Measurements from ENCODE around the gene ADAM12. TPM values are rescaled to one million over a fixed set of nuclear protein-coding genes. Genes with fewer than 3 reads are reported as not detected.

The ADAM12 gene
- polyA plus RNA-seq, 3 donors, result 1.0 to 9.2 (median 1.5) TPM

GRCh38 chr10:126342680-126343079 is 45.6 kb downstream of the ADAM12 start:
- no peak overlapping the region for H3K27ac ChIP-seq (ENCODE audit: low read depth, low read length)
- 69 to 80% (median 73%) methylated on average over 5 of the region's 5 CpGs for WGBS, 3 donors

DNA sequence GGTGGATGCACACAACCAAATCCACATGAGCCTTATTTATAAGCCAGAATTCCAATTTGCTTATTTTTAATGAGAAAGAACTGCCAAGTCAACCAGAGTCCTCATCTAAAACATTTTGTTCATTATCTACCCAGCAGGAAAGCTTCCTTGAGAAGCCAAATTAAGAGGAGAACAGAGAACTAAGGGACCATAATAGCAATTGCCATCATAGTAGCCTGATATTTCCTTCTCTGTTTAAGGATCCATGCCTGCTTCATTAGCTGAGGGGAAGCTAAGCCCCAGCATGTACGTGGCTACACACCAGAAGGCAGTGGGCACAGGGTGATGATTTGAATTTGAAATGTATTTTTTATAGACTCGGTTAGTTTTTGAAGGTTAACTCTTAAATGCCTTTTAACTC is 46.8 kb downstream of the ADAM12 start:
- WGBS, 3 donors, result 57 to 71% (median 64%) methylated on average over 2 of the region's 2 CpGs
- H3K27ac ChIP-seq (ENCODE audit: low read depth, low read length), result no peak overlapping the region

DNA sequence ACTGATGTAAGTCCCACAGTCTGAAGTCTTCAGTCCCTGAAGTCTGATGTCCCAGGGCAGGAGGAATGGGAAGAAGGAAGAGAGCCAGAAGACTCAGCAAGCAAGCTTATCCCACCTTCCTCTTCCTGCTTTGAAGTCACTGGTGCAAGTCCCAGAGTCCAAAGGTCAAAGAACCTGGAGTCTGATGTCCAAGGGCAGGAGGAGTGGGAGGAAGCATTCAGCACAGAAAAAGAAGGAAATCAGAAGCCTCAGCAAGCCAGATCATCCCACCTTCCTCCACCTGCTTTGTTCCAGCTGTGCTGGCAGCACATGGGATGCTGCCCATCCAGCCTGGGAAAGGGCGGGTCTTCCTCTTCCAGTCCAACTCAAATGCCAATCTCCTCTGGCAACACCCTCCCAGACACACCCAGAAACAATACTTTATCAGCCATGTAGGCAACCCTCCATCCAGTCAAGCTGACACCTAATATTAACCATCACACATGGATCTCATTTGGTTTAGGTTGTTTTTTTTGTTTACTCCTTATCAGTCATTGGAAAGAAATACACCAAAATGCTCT is 50.9 kb downstream of the ADAM12 start:
- H3K27ac ChIP-seq (ENCODE audit: low read depth, low read length), result no peak overlapping the region
- 84 to 93% (median 92%) methylated on average over 1 of the region's 1 CpG for WGBS, 3 donors

- WGBS, 3 donors, result 82 to 88% (median 87%) methylated on average over 9 of the region's 9 CpGs
- H3K27ac ChIP-seq (ENCODE audit: low read depth, low read length), result no peak overlapping the region
Measured at GRCh38 chr10:126336801-126337200, 51.5 kb downstream of the ADAM12 start.

- 51 to 63% (median 59%) methylated on average over 2 of the region's 2 CpGs for WGBS, 3 donors
- H3K27ac ChIP-seq (ENCODE audit: low read depth, low read length), result no peak overlapping the region
Measured at GRCh38 chr10:126334272-126334671, 54.0 kb downstream of the ADAM12 start.

DNA sequence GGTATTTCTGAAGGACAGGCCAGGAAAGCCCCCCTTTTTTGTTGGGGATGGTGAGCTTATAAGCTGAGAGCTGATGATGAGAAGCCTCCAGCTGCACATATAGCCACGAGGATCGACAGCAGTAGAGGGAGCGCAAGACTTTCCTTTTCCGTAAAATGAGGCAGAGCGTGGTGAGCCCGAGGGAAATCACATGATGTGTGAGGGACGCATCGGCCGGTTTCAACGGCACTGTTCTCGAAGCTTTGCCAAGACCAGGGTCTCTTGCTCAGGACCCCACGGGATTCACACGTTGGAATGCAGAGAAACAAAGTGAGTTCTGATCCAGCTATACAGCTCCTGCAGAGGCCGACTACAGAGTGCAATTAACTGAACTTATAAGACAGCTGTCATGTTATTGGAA is 55.7 kb downstream of the ADAM12 start:
- no peak overlapping the region for H3K27ac ChIP-seq (ENCODE audit: low read depth, low read length)
- 76 to 89% (median 80%) methylated on average over 14 of the region's 14 CpGs for WGBS, 3 donors

DNA sequence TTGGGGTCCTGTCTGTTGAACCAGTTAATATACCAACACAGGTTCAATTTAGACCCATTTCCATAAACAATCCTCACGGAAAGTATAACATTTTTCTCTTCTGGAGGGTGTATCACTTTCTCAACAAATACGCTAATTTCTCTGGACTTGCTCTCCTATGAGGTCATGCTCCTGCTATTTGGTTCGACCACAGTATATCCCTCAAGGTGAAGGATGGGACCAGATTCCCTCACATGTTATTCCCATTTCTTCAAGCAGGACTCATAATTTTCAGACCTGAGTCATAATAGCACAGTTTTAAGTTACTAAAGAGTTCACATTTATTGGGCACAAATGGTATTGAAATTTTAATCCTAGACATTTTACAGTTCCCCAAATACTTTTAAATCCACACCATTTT is 57.2 kb downstream of the ADAM12 start:
- 87 to 95% (median 92%) methylated on average over 3 of the region's 3 CpGs for WGBS, 3 donors
- H3K27ac ChIP-seq (ENCODE audit: low read depth, low read length), result no peak overlapping the region

- WGBS, 3 donors, result 83 to 95% (median 89%) methylated on average over 6 of the region's 6 CpGs
- H3K27ac ChIP-seq (ENCODE audit: low read depth, low read length), result no peak overlapping the region
Measured at GRCh38 chr10:126324826-126325225, 63.5 kb downstream of the ADAM12 start.

DNA sequence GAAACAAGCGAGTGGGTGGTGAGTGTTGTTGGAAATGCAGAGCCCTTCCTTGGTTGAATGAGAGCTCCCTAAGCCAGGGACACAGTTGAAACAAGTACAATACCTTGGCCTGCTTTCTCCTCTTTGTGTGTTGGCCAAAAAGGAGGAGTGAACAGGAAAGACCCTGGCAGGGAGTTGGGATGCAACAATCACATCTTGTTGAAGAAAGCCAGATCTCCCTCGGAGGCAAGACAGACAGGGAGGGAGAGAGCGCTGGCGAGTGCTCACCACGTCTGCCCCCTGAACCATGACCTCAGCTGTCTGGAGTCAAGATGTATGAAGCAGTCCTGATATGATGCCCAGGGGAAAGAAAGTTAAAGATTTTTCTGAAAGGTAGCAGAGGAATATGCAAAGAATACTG is 66.8 kb downstream of the ADAM12 start:
- H3K27ac ChIP-seq (ENCODE audit: low read depth, low read length), result no peak overlapping the region
- WGBS, 3 donors, result 63 to 72% (median 66%) methylated on average over 5 of the region's 5 CpGs

GRCh38 chr10:126317751-126318150 is 70.5 kb downstream of the ADAM12 start:
- 74 to 79% (median 77%) methylated on average over 3 of the region's 3 CpGs for WGBS, 3 donors

DNA sequence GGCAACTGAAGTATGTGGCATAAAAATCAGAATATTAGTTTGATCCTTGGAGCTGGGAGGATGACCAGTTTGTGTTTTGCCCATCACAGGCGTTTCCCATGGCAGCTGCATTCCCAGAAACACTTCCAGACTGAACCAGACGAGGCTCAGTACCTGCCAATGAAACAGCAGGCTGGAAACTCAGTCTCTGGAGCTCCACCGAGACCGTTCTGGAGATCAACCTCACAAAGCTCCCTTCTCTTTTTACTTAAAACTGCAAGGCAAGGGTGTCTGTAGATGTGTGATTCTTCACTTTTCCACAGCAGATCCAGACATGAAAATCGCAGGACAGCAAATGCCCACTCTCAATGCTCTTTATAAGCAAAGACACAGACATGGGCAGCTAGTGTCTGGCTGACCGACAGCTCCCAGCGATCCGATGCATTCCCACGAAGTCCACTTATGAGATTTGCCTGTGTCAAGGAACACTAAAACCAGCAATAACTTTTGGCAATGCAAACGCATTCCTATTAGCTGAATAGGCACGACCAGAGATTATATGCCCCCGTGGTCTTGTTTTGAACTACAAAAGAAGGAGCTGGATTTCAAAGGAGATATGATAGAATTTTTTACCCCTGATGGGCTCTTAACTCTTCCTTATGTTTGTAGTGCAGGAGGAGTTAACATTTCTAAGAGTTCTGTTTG is 72.6 kb downstream of the ADAM12 start:
- H3K27ac ChIP-seq (ENCODE audit: low read depth, low read length), result no peak overlapping the region
- WGBS, 3 donors, result 58 to 61% (median 58%) methylated on average over 12 of the region's 12 CpGs

More at GRCh38 chr10:126317751-126318150, 70.5 kb downstream of the ADAM12 start:
- H3K27ac ChIP-seq (ENCODE audit: low read depth, low read length), result no peak overlapping the region

- WGBS, 3 donors, result 71 to 83% (median 78%) methylated on average over 14 of the region's 14 CpGs
- no peak overlapping the region for H3K27ac ChIP-seq (ENCODE audit: low read depth, low read length)
Measured at GRCh38 chr10:126314863-126315493, 73.3 kb downstream of the ADAM12 start.

DNA sequence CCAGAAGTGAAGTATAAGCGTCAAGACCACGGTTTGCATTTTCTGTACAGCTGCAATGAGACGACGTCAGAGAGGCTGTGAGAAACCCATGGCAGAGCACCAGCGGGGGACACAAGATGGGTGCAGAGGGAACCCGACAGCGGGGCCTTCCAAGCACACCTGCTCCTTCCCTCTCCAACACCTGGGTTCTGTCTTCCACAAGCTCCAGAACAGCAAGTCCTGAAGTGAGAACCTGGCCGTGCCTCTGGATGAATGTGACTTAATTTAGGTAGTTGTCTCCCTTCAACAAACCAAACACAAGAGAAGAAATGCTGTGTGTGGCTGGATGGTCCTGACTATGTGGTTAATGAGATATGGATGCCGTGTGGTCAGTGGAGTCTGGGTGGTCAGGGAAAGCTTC is 76.1 kb downstream of the ADAM12 start:
- 86 to 95% (median 87%) methylated on average over 9 of the region's 9 CpGs for WGBS, 3 donors
- no peak overlapping the region for H3K27ac ChIP-seq (ENCODE audit: low read depth, low read length)

- no peak overlapping the region for H3K27ac ChIP-seq (ENCODE audit: low read depth, low read length)
- 71 to 91% (median 88%) methylated on average over 3 of the region's 3 CpGs for WGBS, 3 donors
Measured at GRCh38 chr10:126309228-126309883, 78.9 kb downstream of the ADAM12 start.

- H3K27ac ChIP-seq (ENCODE audit: low read depth, low read length), result no peak overlapping the region
- 80 to 81% (median 81%) methylated on average over 6 of the region's 6 CpGs for WGBS, 3 donors
Measured at GRCh38 chr10:126302826-126303665, 85.2 kb downstream of the ADAM12 start.

- no peak overlapping the region for H3K27ac ChIP-seq (ENCODE audit: low read depth, low read length)
- WGBS, 3 donors, result 47 to 76% (median 67%) methylated on average over 3 of the region's 3 CpGs
Measured at GRCh38 chr10:126302476-126302756, 85.9 kb downstream of the ADAM12 start.

DNA sequence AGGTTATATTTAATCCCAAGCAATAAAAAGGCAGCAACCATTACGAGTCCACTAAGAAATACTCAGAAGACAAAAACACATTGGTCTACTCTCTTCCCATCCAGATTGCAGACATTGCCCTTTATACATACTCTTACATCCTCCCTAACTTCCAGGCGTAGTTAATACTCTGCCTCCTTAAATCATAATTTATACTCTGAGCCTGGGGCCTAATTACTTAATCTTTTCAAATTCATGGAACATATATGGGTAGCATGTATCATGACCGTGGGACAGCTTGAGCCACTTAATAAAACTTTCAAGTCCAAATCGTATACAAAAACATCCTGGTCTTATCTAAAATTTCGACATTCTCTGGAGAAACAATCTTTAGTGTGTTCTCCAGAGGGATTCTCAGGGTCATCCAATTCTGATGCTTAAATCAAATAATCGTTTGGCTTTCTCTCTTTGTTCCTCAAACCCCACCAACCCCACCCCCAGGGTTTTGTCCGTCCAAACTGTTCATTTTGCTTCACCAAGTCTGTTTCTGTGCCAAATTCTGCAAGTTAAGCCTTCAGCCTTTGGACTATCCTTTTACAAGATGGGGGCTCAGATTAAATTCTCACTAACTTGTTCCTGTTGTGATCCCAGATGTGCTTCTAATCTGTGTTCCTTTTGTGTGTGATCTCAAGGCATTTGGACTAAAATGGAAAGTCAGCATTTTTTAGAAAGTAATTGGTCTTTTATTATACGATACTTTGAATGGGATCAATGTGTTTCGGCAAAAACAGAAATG is 86.4 kb downstream of the ADAM12 start:
- no peak overlapping the region for H3K27ac ChIP-seq (ENCODE audit: low read depth, low read length)
- 62 to 73% (median 68%) methylated on average over 9 of the region's 9 CpGs for WGBS, 3 donors

DNA sequence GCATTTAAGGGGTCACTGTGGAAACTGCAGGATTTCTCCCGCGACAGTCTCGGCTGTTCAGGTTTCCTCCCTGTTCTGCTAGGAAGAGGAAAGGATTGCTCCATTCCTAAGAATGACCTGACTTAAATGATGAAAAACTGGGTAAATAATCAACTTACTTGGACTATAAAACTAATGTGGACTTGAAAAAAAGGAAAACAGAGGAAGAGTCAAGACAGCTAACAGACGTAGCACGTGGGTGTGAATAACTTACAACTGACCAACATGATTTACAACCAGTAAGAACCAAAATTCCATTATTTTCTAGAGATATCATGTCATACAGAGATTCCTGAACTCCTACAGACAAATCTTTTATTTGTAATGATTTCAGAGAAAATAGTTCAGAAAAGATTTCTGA is 93.8 kb downstream of the ADAM12 start:
- 33 to 55% (median 51%) methylated on average over 5 of the region's 5 CpGs for WGBS, 3 donors
- no peak overlapping the region for H3K27ac ChIP-seq (ENCODE audit: low read depth, low read length)

Data from adipose tissue (tissue), 3 donors.